Pancreas (tissue), 10 donors: ENCODE measurements around the gene OR2T27. TPM values are rescaled to one million over a fixed set of nuclear protein-coding genes. Genes with fewer than 3 reads are reported as not detected.
A peak's percentile ranks its signal among the peaks of the same experiment; 100 is the strongest.
"Not testable (repeated sequence)": the region's sequence is repeated elsewhere in the genome, so short reads cannot be mapped to it uniquely, and the experiment has no call there.

ENCODE experiments used
- ATAC-seq, 4 donors: fragments of 200-7000 bp; cut with Tn5 transposase; one replicate each; pipeline versions ENCODE4 v1.8.0 to v1.9.1; 2020; ENCODE audit warnings: mild to moderate bottlenecking in 4 of 4, moderate library complexity in 4 of 4
- DNase-seq, 6 donors: peaks; one replicate each; pipeline ENCODE4 v3.0.0-alpha.2; 2020
- FAIRE-seq: peaks from 2 replicates; lab custom pipeline; 2012; peaks lifted over from hg19 to GRCh38; lab: Jason Lieb, UNC
- H3K27ac ChIP-seq, 4 donors: fragments of 200-600 bp; sonication (generic); 1 replicate in 3 of 4; 2 replicates in 1 of 4; pipeline versions ENCODE4 v1.5.0 to v1.8.0; 2020
- H3K27me3 ChIP-seq, 4 donors: fragments of 200-600 bp; one replicate each; pipeline ENCODE4 v1.8.0; 2021
- H3K36me3 ChIP-seq, 3 donors: fragments of 200-600 bp; sonication (generic) in 1 of 3; one replicate each; pipeline versions ENCODE4 v1.5.0 to v1.8.0; 2020 to 2021
- H3K4me1 ChIP-seq, 3 donors: fragments of 200-600 bp; one replicate each; pipeline ENCODE4 v1.8.0; 2021
- H3K4me3 ChIP-seq, 4 donors: fragments of 200-600 bp; sonication (generic) in 2 of 4; one replicate each; pipeline versions ENCODE4 v1.5.0 to v1.8.0; 2020 to 2021
- H3K9me3 ChIP-seq, 4 donors: fragments of 200-600 bp; one replicate each; pipeline ENCODE4 v1.8.0; 2021
- WGBS, 2 donors: extraction: QIAGEN DNeasy Blood & Tissue Kit; methylation state at CpG; one replicate each; pipeline ENCODE4 v1.1.7; 2013; 5-methylcytosine and 5-hydroxymethylcytosine counted together
- intact Hi-C, 3 donors: fragments of 100-400 bp; cut with DNase I; formaldehyde crosslinking; loops; one replicate each; pipeline versions ENCODE4 v1.11.1 to v1.14.2; 2022
- polyA plus RNA-seq, 2 donors: library from polyadenylated mRNA; stranded (reverse); fragments of 200-250 nt; gene quantifications; one replicate each; pipeline ENCODE4 v1.2.3, GENCODE V29; 2013
- total RNA-seq, 6 donors: library from RNA; stranded (reverse); fragmentation: NEBNext Ultra II Directional in 4 of 6; extraction: Animal tissue kit (Norgen Biotek cat#: 25700) in 4 of 6; gene quantifications; one replicate each; pipeline versions ENCODE4 v1.2.1 to v1.2.4, GENCODE V29; 2021 to 2023
- TF ChIP-seq, protein P1 (sequence below), 4 donors: fragments of 200-600 bp; sonication (generic) in 3 of 4; IDR thresholded peaks; one replicate each; pipeline versions ENCODE4 v1.5.0 to v1.8.0; 2021; ENCODE audit warnings: antibody characterized with exemption in 4 of 4
- donor health status: healthy with polysubstance abuse.
- donor health status: DM: no; HTN: no; CAD: no; lungs with moderate emphysema.
- donor health status: DM: no; HTN: no; CAD: no.
- donor health status: control.
- donor health status: control.
- donor health status: Bipolar disorder and iron deficiency.
- donor health status: DM: yes; HTN: yes; CAD: no.
- donor health status: DM: no; HTN: no; CAD: no.
- donor health status: DM: no; HTN: no; CAD: no.
- donor health status: DM: yes; HTN: yes; CAD: no.

Gene OR2T27
- total and polyA plus RNA-seq, 8 donors, result not detected

DNA sequence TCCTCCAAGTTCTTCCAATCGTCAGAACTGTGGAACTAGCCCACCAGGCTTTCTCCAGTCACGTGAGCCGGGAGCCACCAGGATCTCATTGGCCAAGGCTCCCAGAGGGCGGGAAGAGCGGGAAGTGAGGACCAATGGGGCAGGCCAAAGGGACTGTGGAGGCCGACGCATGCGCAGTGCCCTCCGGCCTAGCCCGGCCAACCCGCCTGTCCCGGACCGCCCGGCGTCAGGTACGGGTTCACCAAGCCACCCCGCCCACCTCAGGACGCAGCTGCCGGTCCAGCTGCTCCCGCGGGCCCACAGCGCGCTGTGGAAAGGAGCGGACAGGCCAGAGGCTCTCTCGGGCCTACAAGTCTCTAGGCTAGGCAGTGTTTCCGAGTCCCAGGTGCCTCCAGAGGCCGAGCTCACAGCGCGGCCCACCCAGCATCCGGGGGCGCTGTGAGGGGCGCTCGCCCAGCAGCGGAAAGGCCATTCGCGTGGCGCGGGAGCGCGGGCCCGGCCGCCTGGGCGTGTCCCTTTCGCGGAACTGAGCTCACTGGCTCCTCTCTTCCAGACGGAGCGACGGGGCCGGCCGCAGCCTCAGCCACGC is 36.3 kb upstream of the OR2T27 start:
- H3K9me3 ChIP-seq, result no peaks in the 10 kb centered on the region
- DNase-seq, result peak in 1 of 6 donors; percentile 53
- no peak overlapping the region for H3K27ac ChIP-seq
- peak in 1 of 4 donors; percentile 57 for ATAC-seq
- no peaks in the 10 kb centered on the region for H3K27me3 ChIP-seq
- 59 to 73% methylated on average over 46 to 51 of the region's 51 CpGs for WGBS, 2 donors
- no peaks in the 10 kb centered on the region for H3K36me3 ChIP-seq
- no peak for FAIRE-seq
- no peaks in the 10 kb centered on the region for H3K4me1 ChIP-seq
- TF ChIP-seq, protein P1, sequence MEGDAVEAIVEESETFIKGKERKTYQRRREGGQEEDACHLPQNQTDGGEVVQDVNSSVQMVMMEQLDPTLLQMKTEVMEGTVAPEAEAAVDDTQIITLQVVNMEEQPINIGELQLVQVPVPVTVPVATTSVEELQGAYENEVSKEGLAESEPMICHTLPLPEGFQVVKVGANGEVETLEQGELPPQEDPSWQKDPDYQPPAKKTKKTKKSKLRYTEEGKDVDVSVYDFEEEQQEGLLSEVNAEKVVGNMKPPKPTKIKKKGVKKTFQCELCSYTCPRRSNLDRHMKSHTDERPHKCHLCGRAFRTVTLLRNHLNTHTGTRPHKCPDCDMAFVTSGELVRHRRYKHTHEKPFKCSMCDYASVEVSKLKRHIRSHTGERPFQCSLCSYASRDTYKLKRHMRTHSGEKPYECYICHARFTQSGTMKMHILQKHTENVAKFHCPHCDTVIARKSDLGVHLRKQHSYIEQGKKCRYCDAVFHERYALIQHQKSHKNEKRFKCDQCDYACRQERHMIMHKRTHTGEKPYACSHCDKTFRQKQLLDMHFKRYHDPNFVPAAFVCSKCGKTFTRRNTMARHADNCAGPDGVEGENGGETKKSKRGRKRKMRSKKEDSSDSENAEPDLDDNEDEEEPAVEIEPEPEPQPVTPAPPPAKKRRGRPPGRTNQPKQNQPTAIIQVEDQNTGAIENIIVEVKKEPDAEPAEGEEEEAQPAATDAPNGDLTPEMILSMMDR (IDR thresholded peaks at IDR 0.05), result no peak
- intact Hi-C loops, result loop anchor here in 1 of 3 donors (10.0 kb wide), 1 partner anchor 67 kb away; no protein-coding TSS in a partner anchor
- H3K4me3 ChIP-seq, result no peak overlapping the region

DNA sequence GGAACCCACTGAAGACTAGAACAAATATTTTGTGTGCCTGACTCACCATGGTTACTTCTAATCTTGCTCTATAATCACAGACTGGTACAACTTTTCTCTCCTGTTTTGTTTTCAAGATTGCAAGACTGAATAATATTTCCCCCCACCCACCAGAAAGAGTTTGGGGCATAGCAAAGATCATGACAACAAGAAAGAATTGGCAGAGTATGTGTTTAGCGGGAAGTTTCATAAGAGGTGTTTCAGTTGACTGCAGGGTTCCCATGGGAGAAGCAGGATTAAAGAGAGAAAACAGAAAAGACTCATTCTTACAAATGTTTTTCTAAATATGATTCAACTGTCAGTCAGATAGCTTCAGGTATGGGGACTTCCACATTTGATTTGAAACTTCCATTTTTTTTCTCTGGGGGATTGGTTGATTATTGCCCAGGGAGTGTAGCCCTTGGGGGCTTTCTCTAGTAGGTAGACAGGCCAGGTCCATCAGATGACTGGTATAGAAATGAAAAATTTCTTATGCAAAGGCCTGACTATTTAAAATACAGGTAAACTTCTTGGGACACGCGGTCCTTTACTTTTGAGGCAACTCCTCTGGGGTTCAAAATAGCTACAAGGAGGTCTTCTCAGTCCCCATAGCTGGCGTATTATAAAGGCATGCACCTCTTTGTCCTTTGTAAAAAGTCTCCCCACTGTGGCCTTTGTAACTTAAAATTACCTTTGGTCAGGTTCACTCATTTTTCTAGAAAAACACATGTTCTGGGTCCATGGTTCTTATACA is 33.4 kb upstream of the OR2T27 start:
- H3K4me3 ChIP-seq, result no peak overlapping the region
- H3K9me3 ChIP-seq, result no peaks in the 10 kb centered on the region
- no peak for DNase-seq
- no peak for FAIRE-seq
- intact Hi-C loops, result no loop called here
- TF ChIP-seq, protein P1 (IDR thresholded peaks at IDR 0.05), result no peak
- no peaks in the 10 kb centered on the region for H3K36me3 ChIP-seq
- WGBS, 2 donors, result 80 to 85% methylated on average over 4 of the region's 4 CpGs
- peaks cover 0 to 4% (median 0%) of the 10 kb centered on the region in 4 donors for H3K27me3 ChIP-seq
- no peaks in the 10 kb centered on the region for H3K4me1 ChIP-seq
- no peak for ATAC-seq
- no peak overlapping the region for H3K27ac ChIP-seq

DNA sequence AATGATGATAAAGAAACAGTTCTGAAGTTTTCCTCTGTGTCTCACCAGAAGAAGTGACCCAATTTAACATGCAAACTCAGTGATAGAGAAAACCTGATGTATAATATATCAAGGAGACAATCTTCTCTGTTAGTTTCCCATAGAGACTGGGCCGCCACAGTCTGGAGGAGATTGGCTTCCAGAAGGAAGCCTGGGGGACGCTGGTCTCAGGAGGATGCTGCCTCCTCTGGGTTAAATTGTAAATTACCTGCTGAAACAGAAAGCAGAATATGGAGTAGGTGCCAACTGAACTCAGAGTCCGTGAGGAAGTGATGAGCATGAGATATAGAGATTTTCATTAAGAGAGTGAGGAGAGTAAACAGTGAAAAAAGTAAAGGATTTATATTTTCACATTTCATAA is 31.5 kb upstream of the OR2T27 start:
- ATAC-seq, result peak in 3 of 4 donors; percentile 63 to 88 (median 70)
- Histone ChIP-seq H3K4me3 (no peak overlapping the region), H3K27me3 (peaks cover 0 to 4% (median 2%) of the 10 kb centered on the region in 4 donors), H3K9me3 (no peaks in the 10 kb centered on the region), H3K27ac (no peak overlapping the region), H3K36me3 (no peaks in the 10 kb centered on the region), H3K4me1 (no peaks in the 10 kb centered on the region)
- peak in 1 of 6 donors; percentile 21 for DNase-seq
- intact Hi-C loops, result no loop called here
- 21 to 27% methylated on average over 3 of the region's 3 CpGs for WGBS, 2 donors
- TF ChIP-seq, protein P1 (IDR thresholded peaks at IDR 0.05), result no peak
- no peak for FAIRE-seq

DNA sequence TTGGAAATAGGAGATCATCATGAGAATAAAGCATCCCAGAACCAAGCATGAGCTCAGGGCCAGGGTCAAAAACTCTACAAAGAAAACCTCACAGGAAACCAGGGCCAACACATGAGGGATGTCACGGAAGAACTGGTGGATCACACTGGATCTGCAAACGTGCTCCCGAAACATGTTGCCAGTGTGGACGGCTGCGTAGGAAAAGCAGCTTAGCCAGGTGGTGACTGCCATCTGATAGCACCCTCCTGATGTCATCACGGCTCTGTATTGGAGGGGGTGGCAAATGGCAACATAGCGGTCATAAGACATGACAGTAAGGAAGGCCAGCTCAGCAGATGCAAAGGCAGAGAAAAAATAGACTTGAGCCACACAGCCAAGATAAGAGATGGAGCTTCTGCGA is 26.3 kb upstream of the OR2T27 start:
- no peak for DNase-seq
- Histone ChIP-seq H3K27me3 (peaks cover 0 to 4% (median 2%) of the 10 kb centered on the region in 4 donors), H3K4me1 (no peaks in the 10 kb centered on the region), H3K27ac (no peak overlapping the region), H3K9me3 (no peaks in the 10 kb centered on the region), H3K4me3 (no peak overlapping the region), H3K36me3 (no peaks in the 10 kb centered on the region)
- TF ChIP-seq, protein P1 (IDR thresholded peaks at IDR 0.05), result no peak
- no peak for FAIRE-seq
- intact Hi-C loops, result no loop called here
- 67 to 76% methylated on average over 8 of the region's 8 CpGs for WGBS, 2 donors
- no peak for ATAC-seq

DNA sequence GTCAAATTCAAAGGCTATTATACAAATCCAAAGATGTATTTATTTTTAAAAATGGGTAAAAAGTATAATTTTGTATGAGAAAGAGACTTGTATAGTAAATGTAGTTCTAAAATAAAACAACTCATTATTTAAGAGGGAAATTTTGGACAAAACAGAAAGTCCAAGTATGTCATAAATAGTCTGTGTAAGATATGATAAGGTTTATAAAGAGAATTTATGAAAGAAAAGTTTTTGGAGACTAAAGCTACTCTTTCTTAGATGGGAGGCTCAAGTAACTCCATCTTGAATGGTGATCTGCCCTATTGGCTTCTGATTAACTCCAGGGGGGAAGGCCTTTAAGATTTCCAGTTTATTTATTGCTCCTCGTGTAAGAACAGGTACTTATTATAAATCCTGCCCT is 14.7 kb upstream of the OR2T27 start:
- TF ChIP-seq, protein P1 (IDR thresholded peaks at IDR 0.05), result no peak
- no peak for FAIRE-seq
- intact Hi-C loops, result no loop called here
- H3K4me3 ChIP-seq, result no peak overlapping the region
- no peaks in the 10 kb centered on the region for H3K27me3 ChIP-seq
- no peak overlapping the region for H3K27ac ChIP-seq
- 52 to 69% methylated on average over 1 of the region's 1 CpG for WGBS, 2 donors
- no peak for ATAC-seq
- DNase-seq, result no peak
- H3K4me1 ChIP-seq, result no peaks in the 10 kb centered on the region
- H3K9me3 ChIP-seq, result no peaks in the 10 kb centered on the region
- H3K36me3 ChIP-seq, result no peaks in the 10 kb centered on the region

DNA sequence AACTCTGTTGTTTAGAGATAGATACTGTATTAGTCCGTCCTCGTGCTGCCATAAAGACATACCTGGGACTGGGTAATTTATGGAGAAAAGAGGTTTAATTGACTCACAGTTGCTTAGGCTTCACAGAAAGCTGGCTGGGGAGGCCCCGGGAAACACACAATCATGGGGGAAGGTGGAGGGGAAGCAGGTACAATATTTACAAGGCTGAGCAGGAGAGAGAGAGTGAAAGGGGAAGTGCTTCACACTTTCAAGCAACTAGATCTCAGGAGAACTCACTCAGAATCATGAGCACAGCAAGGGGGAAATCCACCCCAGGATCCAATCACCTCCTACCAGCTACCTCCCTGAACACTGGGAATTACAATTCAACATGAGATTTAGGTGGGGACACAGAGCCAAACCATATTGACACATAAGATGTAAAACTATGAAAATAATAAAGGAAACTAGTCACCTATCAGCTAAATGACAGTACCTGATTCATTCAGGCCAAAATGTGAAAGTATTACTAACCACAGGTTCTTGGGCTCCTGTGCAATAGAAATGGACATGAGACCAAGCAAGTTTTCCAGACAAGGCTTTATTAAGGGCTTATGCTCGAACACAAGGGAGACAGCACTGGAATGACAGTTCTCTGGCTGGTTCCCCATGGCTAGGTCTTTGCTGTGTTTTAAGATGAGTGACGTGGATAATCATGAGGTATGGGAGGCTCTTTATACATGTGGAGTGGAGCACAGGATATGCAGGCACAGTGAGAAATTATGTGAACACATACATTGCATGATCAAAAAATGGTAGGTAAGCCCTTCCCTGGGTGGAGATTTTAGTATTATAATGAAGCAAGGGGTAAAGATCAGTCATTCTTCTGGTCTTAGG is 8.4 kb upstream of the OR2T27 start:
- whole genome bisulfite sequencing, 2 donors, result 61 to 69% methylated on average over 5 of the region's 5 CpGs
- ATAC-seq, result not testable (repeated sequence)

More for the DNA sequence above, 8.4 kb upstream of the OR2T27 start:
- H3K27me3 ChIP-seq, H3K4me1 ChIP-seq, H3K4me3 ChIP-seq, FAIRE-seq, H3K27ac ChIP-seq, H3K36me3 ChIP-seq, intact Hi-C loops, H3K9me3 ChIP-seq, DNase-seq: not testable (repeated sequence)
